Mesodermal cell (in vitro differentiated cells): Measurements from ENCODE around the gene VEGFA.

Experiments
- H3K27ac ChIP-seq: 2 replicates; pipeline ENCODE4 v1.7.0; 2013; ENCODE audit warnings: mild to moderate bottlenecking, low read depth, low read length, moderate library complexity; ENCODE audit not compliant: severe bottlenecking
- H3K36me3 ChIP-seq: 2 replicates; pipeline ENCODE4 v1.7.1; 2013; ENCODE audit warnings: mild to moderate bottlenecking, low read length, moderate library complexity; ENCODE audit not compliant: control insufficient read depth, insufficient read depth
- H3K4me1 ChIP-seq: one replicate; pipeline ENCODE4 v1.7.1; 2013; ENCODE audit warnings: mild to moderate bottlenecking, low read length; ENCODE audit not compliant: insufficient read depth, control insufficient read depth, poor library complexity, severe bottlenecking
- H3K4me3 ChIP-seq: 2 replicates; pipeline ENCODE4 v1.7.0; 2013; ENCODE audit warnings: low read length, control low read depth, mild to moderate bottlenecking; ENCODE audit not compliant: insufficient read depth, poor library complexity, severe bottlenecking; ENCODE audit errors: extremely low read depth
- H3K9me3 ChIP-seq: 2 replicates; pipeline ENCODE4 v1.7.1; 2013; ENCODE audit warnings: mild to moderate bottlenecking, low read length, moderate library complexity; ENCODE audit not compliant: control insufficient read depth
- WGBS, 2 experiments: methylation state at CpG; one replicate each; pipeline ENCODE4 v1.1.5; 2013; ENCODE audit warnings: missing lambda C conversion rate in 2 of 2; ENCODE audit not compliant: insufficient coverage in 2 of 2; 5-methylcytosine and 5-hydroxymethylcytosine counted together

The VEGFA gene

DNA sequence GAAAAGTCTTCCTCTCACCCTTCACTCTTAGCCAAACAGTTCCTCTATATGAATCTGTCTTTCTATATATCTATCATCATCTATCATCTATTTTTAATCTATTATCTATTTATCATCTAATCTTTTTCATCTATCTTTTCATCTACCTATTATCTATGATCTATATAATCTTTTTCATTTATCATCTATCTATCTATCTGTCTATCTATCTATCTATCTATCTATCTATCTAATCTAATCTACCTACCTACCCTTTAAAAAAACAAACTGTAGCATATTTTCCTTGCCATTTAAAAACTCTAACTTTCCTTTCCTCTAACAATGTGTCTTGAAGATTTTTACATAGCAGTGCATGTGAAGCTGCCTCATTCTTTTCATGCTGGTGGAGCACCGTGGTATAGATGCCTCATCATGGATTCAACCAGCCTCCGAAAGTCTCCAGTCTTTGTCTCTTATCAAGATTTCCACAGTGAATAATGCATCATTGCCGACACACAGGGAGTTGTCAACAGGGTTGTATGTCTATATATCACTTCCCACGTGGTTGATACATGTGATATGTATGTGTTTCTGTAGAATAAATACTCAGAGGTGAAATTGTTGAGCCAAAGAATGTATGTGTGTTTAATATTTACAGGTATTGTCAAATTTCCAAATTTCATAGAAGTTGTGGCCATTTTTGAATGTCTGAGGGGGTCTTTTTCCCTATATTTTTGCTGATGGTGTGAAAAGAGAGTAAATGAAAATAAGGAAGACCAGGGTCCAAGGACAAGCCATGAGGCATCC lies 51.3 kb downstream of the VEGFA start:
- H3K4me1 ChIP-seq: peaks cover 3% of the 10 kb centered on the region
- no peak overlapping the region for H3K4me3 ChIP-seq
- WGBS, 2 experiments: 84 to 94% methylated on average over 4 of the region's 4 CpGs
- H3K27ac ChIP-seq: no peak overlapping the region
- no peaks in the 10 kb centered on the region for H3K9me3 ChIP-seq
- no peaks in the 10 kb centered on the region for H3K36me3 ChIP-seq

DNA sequence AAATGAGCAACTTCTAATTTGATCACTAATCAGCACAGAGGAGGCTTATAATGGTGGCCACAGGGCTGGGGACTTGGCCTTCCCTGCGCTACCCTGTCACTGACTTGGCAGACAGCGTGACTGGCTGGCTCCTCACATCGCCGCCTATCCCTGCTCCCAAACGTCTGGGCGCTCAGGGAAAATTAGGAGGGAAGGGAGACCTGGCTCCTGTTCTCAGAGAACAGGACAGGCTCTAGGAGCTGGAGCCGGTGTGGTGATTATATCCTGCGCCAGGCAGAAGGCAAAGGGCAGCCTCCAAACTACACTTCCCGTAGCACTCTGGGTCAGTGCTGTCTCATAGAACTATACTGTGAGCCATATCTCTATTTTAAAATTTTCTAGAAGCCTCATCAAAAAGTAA lies 53.4 kb downstream of the VEGFA start:
- 89 to 90% methylated on average over 8 to 9 of the region's 9 CpGs for WGBS, 2 experiments

DNA sequence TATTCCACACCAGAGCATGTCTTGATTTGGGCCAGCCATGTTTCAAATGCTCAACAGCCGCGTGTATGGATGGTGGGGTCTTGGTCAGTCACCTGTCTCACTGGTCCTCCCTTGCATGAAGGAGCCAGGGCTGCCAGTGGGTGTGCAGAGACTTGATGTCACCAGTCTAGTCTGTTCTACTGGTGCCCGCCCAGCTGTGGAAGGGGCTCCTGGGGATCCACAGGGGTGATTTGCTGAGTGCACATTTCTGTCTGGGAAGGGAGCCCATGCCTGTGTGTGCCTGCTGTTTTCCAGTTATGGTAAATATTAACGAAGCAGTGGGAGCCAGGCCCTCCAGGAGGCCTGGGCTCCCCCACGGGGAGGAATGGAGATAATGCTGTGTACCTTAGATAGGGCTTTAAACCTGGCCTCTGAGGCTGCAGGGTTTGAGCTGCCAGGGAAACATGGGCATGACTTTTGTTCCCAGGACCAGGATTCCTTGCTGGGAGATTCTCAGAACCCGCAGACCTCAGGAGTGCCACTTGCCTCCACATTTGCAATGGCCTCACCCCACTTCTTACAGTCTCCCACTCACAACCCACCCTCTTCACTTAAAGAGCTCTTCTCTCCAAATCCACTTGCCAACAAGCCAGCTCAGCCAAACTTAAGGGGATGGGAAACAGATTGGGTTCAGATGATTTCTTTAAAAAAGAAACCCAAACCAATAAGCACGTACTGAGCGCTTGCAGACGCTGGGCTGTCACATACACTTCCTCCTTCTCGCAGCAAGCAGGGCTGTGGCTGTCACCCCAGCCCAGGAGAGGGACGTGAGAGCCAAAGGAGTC lies 54.1 kb downstream of the VEGFA start:
- H3K4me1 ChIP-seq: peaks cover 11% of the 10 kb centered on the region
- no peaks in the 10 kb centered on the region for H3K9me3 ChIP-seq
- WGBS, 2 experiments: 71 to 91% methylated on average over 7 to 9 of the region's 11 CpGs
- H3K36me3 ChIP-seq: no peaks in the 10 kb centered on the region
- no peak overlapping the region for H3K4me3 ChIP-seq
- H3K27ac ChIP-seq: no peak overlapping the region

More for the DNA sequence above, 53.4 kb downstream of the VEGFA start:
- no peaks in the 10 kb centered on the region for H3K36me3 ChIP-seq
- no peaks in the 10 kb centered on the region for H3K9me3 ChIP-seq
- H3K4me3 ChIP-seq: no peak overlapping the region
- H3K4me1 ChIP-seq: peaks cover 11% of the 10 kb centered on the region
- no peak overlapping the region for H3K27ac ChIP-seq

DNA sequence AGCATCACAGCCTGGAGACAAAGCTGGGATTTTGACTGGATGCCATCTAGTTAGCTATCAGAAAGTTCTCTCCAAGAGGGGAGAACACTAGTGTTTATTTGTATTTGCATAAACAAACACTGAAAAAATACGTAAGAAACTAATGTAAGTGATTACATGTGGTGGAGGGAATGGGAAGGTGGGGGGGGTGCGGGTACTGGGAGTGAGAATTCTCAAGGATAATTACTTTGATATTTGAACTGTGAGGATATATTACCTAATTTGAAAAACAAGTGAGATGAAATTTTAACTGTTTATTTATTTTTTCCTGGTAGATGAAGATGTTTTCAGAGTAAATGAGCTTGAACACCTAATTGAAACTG lies 54.7 kb downstream of the VEGFA start:
- Histone ChIP-seq H3K9me3 (no peaks in the 10 kb centered on the region), H3K36me3 (no peaks in the 10 kb centered on the region), H3K27ac (no peak overlapping the region), H3K4me1 (peaks cover 11% of the 10 kb centered on the region), H3K4me3 (no peak overlapping the region)
- 90 to 100% methylated on average over 1 to 2 of the region's 2 CpGs for WGBS, 2 experiments

DNA sequence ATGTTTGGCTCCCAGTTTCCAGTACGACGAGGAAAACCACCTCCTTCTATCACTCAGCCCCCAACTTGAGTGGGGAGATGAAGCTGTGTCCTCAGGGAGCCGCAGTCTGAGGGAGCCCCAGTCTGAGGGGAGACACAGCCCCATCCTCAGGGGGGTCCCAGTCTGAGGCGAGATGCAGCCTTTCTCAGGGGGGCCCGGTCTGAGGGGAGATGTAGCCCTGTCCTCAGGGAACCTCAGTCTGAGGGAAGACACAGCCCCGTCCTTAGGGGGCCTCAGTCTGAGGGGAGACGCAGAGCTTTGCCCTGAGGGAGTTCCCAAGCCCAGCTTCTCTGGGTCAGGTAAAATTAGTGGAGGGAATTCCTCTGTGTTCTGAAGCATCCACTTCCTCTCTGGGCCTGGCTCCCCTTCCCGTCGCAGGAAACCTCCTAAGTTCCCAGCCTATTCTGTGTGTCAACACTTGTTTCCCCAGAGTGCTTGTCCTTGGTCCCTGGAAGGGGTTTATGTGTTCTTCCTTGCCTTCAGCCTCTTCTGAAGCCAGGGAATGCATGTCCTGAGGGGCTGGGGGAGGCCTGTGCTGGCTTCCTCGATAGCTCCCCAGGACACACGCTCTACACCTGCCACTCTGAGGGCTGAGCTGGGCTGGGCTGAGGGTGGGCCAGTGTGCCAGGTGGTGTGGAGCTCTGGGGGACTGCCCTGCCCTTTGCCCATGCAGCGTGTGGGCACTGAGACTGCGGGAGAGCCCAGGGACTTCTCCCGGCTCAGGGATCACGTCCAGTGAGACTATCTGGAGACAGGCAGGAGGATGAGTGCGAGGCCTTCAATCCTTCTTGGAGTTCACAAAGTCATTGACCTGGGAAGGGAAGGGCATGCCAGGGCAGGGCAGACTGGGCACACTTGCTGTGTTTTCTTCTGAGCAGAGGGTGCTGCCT lies 55.4 kb downstream of the VEGFA start:
- WGBS, 2 experiments: 87 to 97% methylated on average over 10 to 11 of the region's 16 CpGs
- Histone ChIP-seq H3K9me3 (no peaks in the 10 kb centered on the region), H3K4me3 (no peak overlapping the region), H3K4me1 (peaks cover 11% of the 10 kb centered on the region), H3K36me3 (no peaks in the 10 kb centered on the region), H3K27ac (no peak overlapping the region)

DNA sequence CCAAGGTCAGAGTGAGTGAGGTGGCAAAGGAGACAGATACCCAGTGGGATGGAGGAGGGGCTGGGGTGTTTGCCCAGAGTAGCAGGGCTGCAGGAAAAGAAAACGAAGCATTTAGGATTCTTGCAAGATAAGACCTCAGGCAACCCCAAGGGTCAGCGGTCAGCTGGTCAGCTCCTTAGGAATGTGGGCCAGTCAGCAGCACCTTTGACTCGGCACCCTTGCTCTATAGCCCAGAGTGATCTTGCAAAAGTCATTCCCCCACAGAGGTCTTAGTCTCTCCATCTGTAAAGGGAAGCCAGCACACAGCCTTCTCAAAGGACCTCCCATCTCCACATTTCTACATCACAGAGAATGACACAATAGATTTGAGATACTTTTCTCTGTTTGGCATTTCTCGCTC lies 56.7 kb downstream of the VEGFA start:
- Histone ChIP-seq H3K4me1 (peaks cover 11% of the 10 kb centered on the region), H3K27ac (no peak overlapping the region), H3K36me3 (no peaks in the 10 kb centered on the region), H3K9me3 (no peaks in the 10 kb centered on the region), H3K4me3 (no peak overlapping the region)
- WGBS, 2 experiments: 67 to 77% methylated on average over 2 to 3 of the region's 4 CpGs

DNA sequence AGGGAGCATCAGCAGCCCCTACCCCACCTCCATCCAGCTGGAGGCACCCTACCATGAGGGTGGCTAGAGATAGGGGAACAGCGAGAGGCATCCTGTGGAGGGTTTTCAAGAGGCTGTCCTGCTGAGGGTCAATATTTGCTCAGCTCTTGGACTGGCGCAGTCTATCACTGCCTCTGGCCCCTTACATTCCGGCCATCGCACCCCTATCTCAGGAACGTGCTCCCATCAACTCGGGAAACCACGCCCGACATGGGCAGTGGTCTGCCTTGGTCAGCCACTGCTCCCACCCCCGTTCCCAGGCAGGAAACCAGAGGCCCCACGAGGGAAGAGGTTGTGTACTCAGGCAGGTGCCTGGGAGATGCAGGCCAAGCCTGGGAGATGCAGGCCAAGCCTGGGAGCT lies 57.9 kb downstream of the VEGFA start:
- peaks cover 11% of the 10 kb centered on the region for H3K4me1 ChIP-seq
- H3K9me3 ChIP-seq: no peaks in the 10 kb centered on the region
- WGBS, 2 experiments: 84 to 94% methylated on average over 7 to 9 of the region's 10 CpGs
- no peak overlapping the region for H3K27ac ChIP-seq
- no peak overlapping the region for H3K4me3 ChIP-seq
- H3K36me3 ChIP-seq: no peaks in the 10 kb centered on the region

DNA sequence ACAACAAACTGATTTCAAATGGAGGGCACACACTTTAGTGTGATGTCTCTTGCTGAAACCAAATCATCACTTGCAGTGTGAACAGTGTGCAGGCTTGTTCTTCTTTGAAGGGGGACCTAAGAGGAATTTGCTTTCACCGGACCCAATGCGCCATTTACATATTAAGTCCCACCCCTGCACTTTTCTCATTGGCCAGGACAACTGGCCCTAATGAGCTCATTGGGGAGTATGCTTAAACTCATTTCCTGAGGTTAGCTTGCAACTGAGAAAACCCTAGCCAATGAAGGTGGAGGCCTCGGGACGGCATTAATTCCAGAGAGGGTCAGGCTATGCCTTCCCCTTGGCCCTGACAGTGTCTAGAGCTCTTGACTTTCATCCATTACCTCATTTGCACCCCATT lies 58.7 kb downstream of the VEGFA start:
- H3K36me3 ChIP-seq: no peaks in the 10 kb centered on the region
- WGBS, 2 experiments: 76 to 85% methylated on average over 2 of the region's 4 CpGs
- no peak overlapping the region for H3K4me3 ChIP-seq
- H3K9me3 ChIP-seq: no peaks in the 10 kb centered on the region
- H3K4me1 ChIP-seq: peaks cover 17% of the 10 kb centered on the region
- H3K27ac ChIP-seq: no peak overlapping the region

DNA sequence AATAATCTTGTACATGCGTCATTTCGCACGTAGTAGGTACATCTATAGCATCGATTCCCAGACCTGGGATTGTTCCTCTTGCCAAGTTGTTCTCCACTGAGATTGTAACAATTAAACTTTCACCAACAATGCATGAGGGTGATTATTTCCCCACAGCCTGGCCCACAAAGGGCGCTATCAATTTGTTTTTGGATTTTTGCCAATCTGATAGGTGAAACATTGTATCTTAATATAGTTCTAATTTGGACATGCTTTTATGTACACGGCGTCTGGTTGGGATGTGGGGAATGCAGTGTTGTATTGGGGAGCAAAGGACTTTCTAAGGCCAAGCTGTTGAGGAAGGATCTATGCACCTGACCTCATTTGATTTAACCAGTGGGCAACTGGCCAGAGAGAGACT lies 59.5 kb downstream of the VEGFA start:
- Histone ChIP-seq H3K9me3 (no peaks in the 10 kb centered on the region), H3K4me1 (peaks cover 17% of the 10 kb centered on the region), H3K4me3 (no peak overlapping the region), H3K36me3 (no peaks in the 10 kb centered on the region), H3K27ac (no peak overlapping the region)
- WGBS, 2 experiments: 93% methylated on average over 6 of the region's 7 CpGs

DNA sequence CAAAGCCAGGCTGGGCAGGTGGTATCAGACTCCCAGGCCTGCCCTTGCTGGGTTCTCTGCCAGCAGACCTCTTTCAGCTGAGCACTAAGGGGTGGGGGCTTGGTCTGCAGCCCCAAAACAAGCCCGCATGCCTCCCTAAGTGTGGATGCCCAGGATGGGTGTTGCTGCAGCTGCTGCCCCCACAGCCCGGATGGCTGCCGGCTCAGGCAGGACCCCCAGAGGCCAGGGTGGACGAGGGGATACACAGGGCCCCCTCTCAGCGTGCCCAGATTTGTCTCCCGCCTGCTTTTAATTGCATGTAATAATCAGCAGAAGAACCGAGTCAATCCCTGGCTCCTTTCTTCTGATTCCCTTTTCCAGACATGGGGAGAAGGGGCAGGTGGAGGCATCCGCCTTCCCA lies 60.8 kb downstream of the VEGFA start:
- no peaks in the 10 kb centered on the region for H3K36me3 ChIP-seq
- 85 to 93% methylated on average over 7 of the region's 8 CpGs for WGBS, 2 experiments
- no peak overlapping the region for H3K4me3 ChIP-seq
- no peak overlapping the region for H3K27ac ChIP-seq
- peaks cover 14% of the 10 kb centered on the region for H3K4me1 ChIP-seq
- no peaks in the 10 kb centered on the region for H3K9me3 ChIP-seq
